CD14-positive monocyte (primary cell): Measurements from ENCODE around the gene GOLGA8N. TPM values are rescaled to one million over a fixed set of nuclear protein-coding genes. Genes with fewer than 3 reads are reported as not detected.
A peak's percentile ranks its signal among the peaks of the same experiment; 100 is the strongest.

ENCODE experiments used
- DNase-seq, 3 donors: peaks; one replicate each; pipeline ENCODE4 v3.0.0-alpha.2; 2011 to 2022
- H2AFZ ChIP-seq: 2 replicates; pipeline ENCODE4 v1.6.0; 2012; ENCODE audit warnings: mild to moderate bottlenecking, low read depth, low read length, inconsistent platforms; ENCODE audit not compliant: insufficient read depth, poor library complexity, severe bottlenecking
- H3K27ac ChIP-seq, 2 donors: 1 replicate in 1 of 2; 2 replicates in 1 of 2; pipeline ENCODE4 v1.5.1; 2012 to 2013; ENCODE audit warnings: low read length in 2 of 2, control low read depth in 1 of 2, inconsistent platforms in 1 of 2, low read depth in 1 of 2, mild to moderate bottlenecking in 1 of 2
- H3K27me3 ChIP-seq, 2 donors: one replicate each; pipeline versions ENCODE4 v1.6.0 to v1.6.1; 2011 to 2013; ENCODE audit warnings: low read length in 2 of 2; ENCODE audit not compliant: control insufficient read depth in 2 of 2, insufficient read depth in 2 of 2
- H3K36me3 ChIP-seq, 2 donors: replicated peaks in 1 of 2; 1 replicate in 1 of 2; 2 replicates in 1 of 2; pipeline versions ENCODE4 v1.5.1 to v1.6.1; 2012 to 2013; ENCODE audit warnings: low read length in 2 of 2, control low read depth in 1 of 2, inconsistent platforms in 1 of 2, mild to moderate bottlenecking in 1 of 2; ENCODE audit not compliant: insufficient read depth in 2 of 2, control insufficient read depth in 1 of 2
- H3K4me1 ChIP-seq, 2 donors: 1 replicate in 1 of 2; 2 replicates in 1 of 2; pipeline versions ENCODE4 v1.5.1 to v1.6.1; 2012 to 2013; ENCODE audit warnings: low read length in 2 of 2, control low read depth in 1 of 2, inconsistent platforms in 1 of 2, mild to moderate bottlenecking in 1 of 2, moderate library complexity in 1 of 2; ENCODE audit not compliant: insufficient read depth in 2 of 2, control insufficient read depth in 1 of 2
- H3K4me2 ChIP-seq: replicated peaks from 2 replicates; pipeline ENCODE3; 2012; ENCODE audit warnings: low read length, moderate library complexity, mild to moderate bottlenecking; ENCODE audit not compliant: poor library complexity, severe bottlenecking; ENCODE audit errors: extremely low read depth
- H3K4me3 ChIP-seq, 3 experiments: fragments of 200-600 bp in 1 of 3; sonication (generic) in 1 of 3; replicated peaks in 1 of 3; 1 replicate in 2 of 3; 2 replicates in 1 of 3; pipeline ENCODE4 v1.5.1; 2011 to 2013; ENCODE audit warnings: low read length in 3 of 3, mild to moderate bottlenecking in 3 of 3, control low read depth in 2 of 3, low read depth in 2 of 3, inconsistent platforms in 1 of 3, moderate library complexity in 1 of 3
- H3K79me2 ChIP-seq: 2 replicates; pipeline ENCODE4 v1.6.0; 2012; ENCODE audit warnings: mild to moderate bottlenecking, control low read depth, inconsistent platforms, low read length, moderate library complexity; ENCODE audit not compliant: insufficient read depth
- H3K9ac ChIP-seq: 2 replicates; pipeline ENCODE4 v1.6.0; 2017; ENCODE audit warnings: low read length, mild to moderate bottlenecking; ENCODE audit not compliant: insufficient read depth, poor library complexity, severe bottlenecking
- H3K9me3 ChIP-seq, 2 donors: replicated peaks in 1 of 2; 1 replicate in 1 of 2; 2 replicates in 1 of 2; pipeline versions ENCODE4 v1.5.1 to v1.6.1; 2012 to 2013; ENCODE audit warnings: low read length in 2 of 2, control low read depth in 1 of 2; ENCODE audit not compliant: control insufficient read depth in 1 of 2, insufficient read depth in 1 of 2
- H4K20me1 ChIP-seq: 2 replicates; pipeline ENCODE4 v1.6.0; 2012; ENCODE audit warnings: mild to moderate bottlenecking, low read length, control low read depth, moderate library complexity; ENCODE audit not compliant: insufficient read depth
- H3K27ac Mint-ChIP-seq, 7 donors: one replicate each; pipeline ENCODE4 v1.8.0; 2020; ENCODE audit warnings: mild to moderate bottlenecking in 7 of 7, mixed read lengths in 7 of 7, moderate library complexity in 6 of 7, inconsistent platforms in 2 of 7
- H3K27me3 Mint-ChIP-seq, 3 donors: one replicate each; pipeline ENCODE4 v1.8.0; 2021 to 2022; ENCODE audit warnings: low read depth in 3 of 3, mild to moderate bottlenecking in 3 of 3, mixed read lengths in 3 of 3, moderate library complexity in 3 of 3, inconsistent platforms in 1 of 3
- H3K36me3 Mint-ChIP-seq, 2 donors: one replicate each; pipeline ENCODE4 v1.8.0; 2020; ENCODE audit warnings: mixed read lengths in 2 of 2, inconsistent platforms in 1 of 2, mild to moderate bottlenecking in 1 of 2
- H3K4me1 Mint-ChIP-seq: one replicate; pipeline ENCODE4 v1.8.0; 2020; ENCODE audit warnings: mild to moderate bottlenecking, mixed read lengths
- H3K4me3 Mint-ChIP-seq, 2 donors: one replicate each; pipeline ENCODE4 v1.8.0; 2020; ENCODE audit warnings: mild to moderate bottlenecking in 2 of 2, mixed read lengths in 2 of 2, moderate library complexity in 1 of 2
- H3K9me3 Mint-ChIP-seq, 7 donors: one replicate each; pipeline ENCODE4 v1.8.0; 2020 to 2022; ENCODE audit warnings: mixed read lengths in 7 of 7, mild to moderate bottlenecking in 6 of 7, moderate library complexity in 6 of 7, inconsistent platforms in 2 of 7
- CTCF ChIP-seq: fragments of 200-600 bp; IDR thresholded peaks from one replicate; pipeline ENCODE4 v1.8.0; 2022; ENCODE audit warnings: antibody characterized with exemption, mild to moderate bottlenecking
- WGBS: methylation state at CpG from one replicate; pipeline ENCODE4 v1.1.5; 2013; ENCODE audit warnings: missing lambda C conversion rate; ENCODE audit not compliant: insufficient coverage; 5-methylcytosine and 5-hydroxymethylcytosine counted together
- intact Hi-C, 2 donors: fragments of 100-400 bp; cut with micrococcal nuclease; formaldehyde crosslinking; loops; one replicate each; pipeline versions ENCODE4 v1.15.0 to v1.15.1; 2023
- polyA plus RNA-seq, 3 donors: library from polyadenylated mRNA; depleted of rRNA in 1 of 3; unstranded in 2 of 3; stranded (reverse) in 1 of 3; fragments of 300-500 nt in 2 of 3; fragments of >200 nt in 1 of 3; fragmentation: Illumina TruSeq in 2 of 3; gene quantifications; 1 replicate in 2 of 3; 2 replicates in 1 of 3; pipeline ENCODE4 v1.2.3, GENCODE V29; 2012 to 2021

Gene GOLGA8N
- polyA plus RNA-seq, 3 donors, result 0.04 to 8.3 (median 0.66) TPM

DNA sequence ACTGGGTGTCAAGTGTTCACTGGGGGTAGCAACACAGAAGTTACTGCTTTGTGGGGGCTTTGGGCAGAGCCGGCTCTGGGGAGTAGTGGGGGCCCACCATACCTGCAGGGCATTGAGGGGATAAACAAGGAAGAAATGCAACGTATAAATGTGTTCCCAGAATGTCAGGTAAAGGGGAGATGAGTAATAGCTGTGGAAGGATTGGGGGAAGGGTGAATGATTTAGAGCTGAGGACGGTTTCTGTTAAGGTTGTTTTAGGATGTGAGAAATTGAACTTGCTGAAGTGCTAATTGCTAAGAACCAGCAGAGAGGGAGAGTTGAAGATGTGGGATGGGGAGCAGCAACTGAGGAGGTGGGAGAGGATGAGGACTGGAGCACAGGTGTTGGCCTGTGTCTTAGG is 58.9 kb downstream of the GOLGA8N start:
- Mint-ChIP-seq H3K4me3 (no peak overlapping the region), H3K27me3 (no peaks in the 10 kb centered on the region), H3K4me1 (no peaks in the 10 kb centered on the region), H3K36me3 (peaks cover 43 to 74% of the 10 kb centered on the region in 2 donors), H3K27ac (peak overlapping the region in 1 of 7 donors; percentile 17), H3K9me3 (no peaks in the 10 kb centered on the region)
- H3K4me1 ChIP-seq, result no peaks in the 10 kb centered on the region
- no peak for TF ChIP-seq CTCF
- H3K79me2 ChIP-seq, result no peaks in the 10 kb centered on the region
- 75% methylated on average over 3 of the region's 3 CpGs for WGBS
- no peak overlapping the region for H3K4me2 ChIP-seq
- no peaks in the 10 kb centered on the region for H4K20me1 ChIP-seq
- intact Hi-C loops, result no loop called here
- no peak for DNase-seq
- no peaks in the 10 kb centered on the region for H3K9me3 ChIP-seq
- H2AFZ ChIP-seq, result no peak overlapping the region
- no peaks in the 10 kb centered on the region for H3K27me3 ChIP-seq
- no peak overlapping the region for H3K27ac ChIP-seq
- H3K9ac ChIP-seq, result no peak overlapping the region
- peaks cover 15 to 69% of the 10 kb centered on the region in 2 donors for H3K36me3 ChIP-seq
- H3K4me3 ChIP-seq, result no peak overlapping the region

DNA sequence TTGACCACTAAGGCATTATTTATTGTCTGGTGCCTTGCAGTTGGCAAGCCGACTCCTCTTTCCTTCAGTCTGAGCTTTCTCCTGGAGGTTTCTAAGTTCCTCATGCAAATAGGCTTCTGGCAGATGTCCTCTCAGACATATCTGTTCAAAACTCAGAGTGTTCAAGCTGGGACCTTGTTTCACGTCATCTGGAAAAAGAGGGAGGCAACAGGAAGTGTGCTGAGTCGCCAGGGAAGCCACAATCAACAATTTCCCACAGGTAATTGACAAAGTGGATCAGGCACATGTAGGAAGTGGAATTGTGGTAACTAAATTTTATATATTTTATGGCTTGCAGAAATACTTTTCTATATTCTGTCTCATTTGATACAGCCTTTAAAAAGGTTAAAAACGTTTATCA is 62.8 kb downstream of the GOLGA8N start:
- Histone ChIP-seq H3K36me3 (peaks cover 16 to 72% of the 10 kb centered on the region in 2 donors), H4K20me1 (no peaks in the 10 kb centered on the region), H3K27me3 (no peaks in the 10 kb centered on the region), H3K9ac (no peak overlapping the region), H2AFZ (no peak overlapping the region), H3K9me3 (no peaks in the 10 kb centered on the region), H3K4me2 (no peak overlapping the region), H3K4me3 (no peak overlapping the region), H3K27ac (no peak overlapping the region), H3K79me2 (no peaks in the 10 kb centered on the region), H3K4me1 (no peaks in the 10 kb centered on the region)
- TF ChIP-seq CTCF, result no peak
- WGBS, result no CpG with 5 or more reads among the region's 4 CpGs
- Mint-ChIP-seq H3K4me1 (no peaks in the 10 kb centered on the region), H3K27me3 (no peaks in the 10 kb centered on the region), H3K4me3 (no peak overlapping the region), H3K27ac (no peak overlapping the region), H3K36me3 (peaks cover 49 to 78% of the 10 kb centered on the region in 2 donors), H3K9me3 (no peaks in the 10 kb centered on the region)
- no peak for DNase-seq
- intact Hi-C loops, result no loop called here
